Glutamatergic neuron (in vitro differentiated cells): ENCODE results near the gene CCND1. TPM values are rescaled to one million over a fixed set of nuclear protein-coding genes. Genes with fewer than 3 reads are reported as not detected.

Experiments
- DNase-seq: peaks from one replicate; pipeline ENCODE4 v3.0.0; 2022
- H3K27ac Mint-ChIP-seq: one replicate; pipeline ENCODE4 v1.8.0; 2020; ENCODE audit warnings: mild to moderate bottlenecking, mixed read lengths, inconsistent platforms; ENCODE audit not compliant: unreplicated experiment
- H3K27me3 Mint-ChIP-seq: one replicate; pipeline ENCODE4 v1.8.0; 2020; ENCODE audit warnings: mild to moderate bottlenecking, moderate library complexity, mixed read lengths, inconsistent platforms; ENCODE audit not compliant: unreplicated experiment
- H3K36me3 Mint-ChIP-seq: one replicate; pipeline ENCODE4 v1.8.0; 2020; ENCODE audit warnings: mild to moderate bottlenecking, mixed read lengths, inconsistent platforms; ENCODE audit not compliant: unreplicated experiment
- H3K4me1 Mint-ChIP-seq: one replicate; pipeline ENCODE4 v1.8.0; 2020; ENCODE audit warnings: mild to moderate bottlenecking, low read depth, mixed read lengths, inconsistent platforms; ENCODE audit not compliant: unreplicated experiment
- H3K4me3 Mint-ChIP-seq: one replicate; pipeline ENCODE4 v1.8.0; 2020; ENCODE audit warnings: mild to moderate bottlenecking, mixed read lengths, inconsistent platforms; ENCODE audit not compliant: unreplicated experiment
- H3K9me3 Mint-ChIP-seq: one replicate; pipeline ENCODE4 v1.8.0; 2020; ENCODE audit warnings: mild to moderate bottlenecking, moderate library complexity, mixed read lengths, inconsistent platforms; ENCODE audit not compliant: unreplicated experiment
- total RNA-seq: library from RNA; stranded (reverse); fragmentation: NEBNext Ultra II Directional; extraction: Animal tissue kit (Norgen Biotek cat#: 25700); gene quantifications from one replicate; pipeline ENCODE4 v1.2.1, GENCODE V29; 2021; ENCODE audit not compliant: unreplicated experiment
- TF ChIP-seq, protein P1 (sequence below): fragments of 200-600 bp; sonication (generic); IDR thresholded peaks from one replicate; pipeline ENCODE4 v1.5.0; 2021; ENCODE audit not compliant: partially characterized antibody, unreplicated experiment

The CCND1 gene
- total RNA-seq, 1 donor from 2014 or later = 36.1 TPM

DNA sequence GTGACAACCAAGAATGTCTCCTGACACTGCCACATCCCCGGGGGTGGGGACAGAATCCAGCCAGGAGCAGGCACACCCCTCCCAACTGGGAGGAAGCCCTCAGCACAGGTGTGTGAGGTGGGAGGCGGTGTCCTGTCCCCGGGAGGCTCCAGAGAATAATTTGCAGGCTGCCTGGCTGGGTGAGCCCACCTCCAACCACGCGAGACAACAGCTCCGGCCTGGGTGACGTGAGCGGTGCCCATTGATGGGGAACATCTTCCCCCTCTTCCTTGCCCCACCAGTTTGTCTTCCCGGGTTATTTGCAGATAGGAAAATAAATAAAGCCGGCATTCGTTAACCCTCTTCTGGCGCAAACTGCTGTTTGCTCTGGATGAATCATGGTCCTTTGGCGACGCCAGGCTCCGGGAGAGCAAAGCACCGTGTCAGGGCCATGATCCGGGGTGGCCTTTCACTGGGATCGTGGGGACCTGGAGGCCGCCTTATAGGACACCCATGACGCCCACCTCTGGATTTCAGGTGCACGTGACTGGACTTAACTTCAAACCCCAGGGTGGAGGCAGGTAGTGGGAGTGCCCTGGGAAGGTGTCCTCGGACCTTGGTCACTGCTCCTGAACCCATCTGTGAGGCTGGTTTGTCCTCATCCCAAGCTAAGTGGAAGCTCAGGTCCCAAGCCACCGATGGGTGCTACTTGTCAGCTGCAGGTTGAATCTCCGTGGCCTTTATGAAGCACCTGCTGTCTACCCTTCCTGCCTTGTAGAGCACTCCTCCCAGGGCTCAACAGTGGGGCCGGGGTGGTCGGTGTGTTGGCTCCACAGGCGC is 13.9 kb downstream of the CCND1 start:
- no peaks in the 10 kb centered on the region for H3K36me3 Mint-ChIP-seq
- peaks cover 9% of the 10 kb centered on the region for H3K27me3 Mint-ChIP-seq
- no peak overlapping the region for H3K27ac Mint-ChIP-seq
- TF ChIP-seq, protein P1, sequence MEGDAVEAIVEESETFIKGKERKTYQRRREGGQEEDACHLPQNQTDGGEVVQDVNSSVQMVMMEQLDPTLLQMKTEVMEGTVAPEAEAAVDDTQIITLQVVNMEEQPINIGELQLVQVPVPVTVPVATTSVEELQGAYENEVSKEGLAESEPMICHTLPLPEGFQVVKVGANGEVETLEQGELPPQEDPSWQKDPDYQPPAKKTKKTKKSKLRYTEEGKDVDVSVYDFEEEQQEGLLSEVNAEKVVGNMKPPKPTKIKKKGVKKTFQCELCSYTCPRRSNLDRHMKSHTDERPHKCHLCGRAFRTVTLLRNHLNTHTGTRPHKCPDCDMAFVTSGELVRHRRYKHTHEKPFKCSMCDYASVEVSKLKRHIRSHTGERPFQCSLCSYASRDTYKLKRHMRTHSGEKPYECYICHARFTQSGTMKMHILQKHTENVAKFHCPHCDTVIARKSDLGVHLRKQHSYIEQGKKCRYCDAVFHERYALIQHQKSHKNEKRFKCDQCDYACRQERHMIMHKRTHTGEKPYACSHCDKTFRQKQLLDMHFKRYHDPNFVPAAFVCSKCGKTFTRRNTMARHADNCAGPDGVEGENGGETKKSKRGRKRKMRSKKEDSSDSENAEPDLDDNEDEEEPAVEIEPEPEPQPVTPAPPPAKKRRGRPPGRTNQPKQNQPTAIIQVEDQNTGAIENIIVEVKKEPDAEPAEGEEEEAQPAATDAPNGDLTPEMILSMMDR = no peak
- no peak overlapping the region for H3K4me3 Mint-ChIP-seq
- peaks cover 2% of the 10 kb centered on the region for H3K4me1 Mint-ChIP-seq
- no peak for DNase-seq
- H3K9me3 Mint-ChIP-seq = peaks cover 2% of the 10 kb centered on the region

DNA sequence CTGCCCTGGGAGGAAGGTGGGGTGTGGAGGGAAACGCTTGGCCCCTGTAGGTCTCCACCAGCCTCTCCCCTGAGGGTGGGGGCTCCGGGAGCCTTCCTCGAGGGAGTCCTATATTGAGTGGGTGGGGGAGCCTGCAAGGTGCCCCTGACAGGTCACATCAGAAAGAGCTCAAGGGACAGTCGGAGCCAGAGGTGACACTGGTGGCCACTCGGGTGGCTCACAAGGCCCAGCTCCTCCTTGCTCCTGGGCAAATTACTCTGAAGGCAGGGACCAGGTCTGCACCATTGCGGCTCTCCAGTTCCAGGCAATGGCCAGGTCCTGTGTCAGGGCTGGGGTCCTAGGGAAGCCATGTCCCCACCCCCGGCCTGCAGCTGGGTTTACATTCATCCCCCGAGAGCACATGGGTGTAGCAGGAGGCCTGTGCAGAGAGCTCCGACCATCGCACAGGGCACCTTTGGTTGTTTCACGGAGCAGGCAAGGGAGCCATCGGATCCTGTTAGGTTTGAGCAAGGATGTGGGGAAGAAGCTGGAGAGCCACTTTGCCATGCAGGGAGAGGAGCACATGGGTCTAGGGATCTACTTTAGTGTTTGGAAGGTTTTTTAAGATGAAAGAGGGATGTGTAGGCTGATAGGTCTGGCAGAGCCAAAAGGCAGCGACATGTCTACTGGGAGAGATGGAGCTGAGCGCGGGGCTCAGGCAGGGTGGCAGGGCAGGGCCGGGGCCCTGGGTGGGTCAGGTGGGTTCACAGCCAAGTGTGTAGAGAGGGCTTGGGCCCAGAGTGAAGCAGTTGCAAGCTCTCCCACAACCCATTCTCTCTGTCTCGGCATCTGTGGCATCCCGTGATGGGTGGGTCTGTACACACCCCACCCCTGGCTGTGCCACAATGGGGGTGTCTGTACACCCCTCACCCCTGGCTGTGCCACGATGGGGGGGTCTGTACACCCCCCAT is 14.8 kb downstream of the CCND1 start:
- Mint-ChIP-seq H3K9me3 (peaks cover 2% of the 10 kb centered on the region), H3K27ac (no peak overlapping the region), H3K4me1 (peaks cover 2% of the 10 kb centered on the region), H3K36me3 (no peaks in the 10 kb centered on the region), H3K4me3 (no peak overlapping the region), H3K27me3 (peaks cover 9% of the 10 kb centered on the region)
- TF ChIP-seq, protein P1 = no peak
- DNase-seq = no peak

DNA sequence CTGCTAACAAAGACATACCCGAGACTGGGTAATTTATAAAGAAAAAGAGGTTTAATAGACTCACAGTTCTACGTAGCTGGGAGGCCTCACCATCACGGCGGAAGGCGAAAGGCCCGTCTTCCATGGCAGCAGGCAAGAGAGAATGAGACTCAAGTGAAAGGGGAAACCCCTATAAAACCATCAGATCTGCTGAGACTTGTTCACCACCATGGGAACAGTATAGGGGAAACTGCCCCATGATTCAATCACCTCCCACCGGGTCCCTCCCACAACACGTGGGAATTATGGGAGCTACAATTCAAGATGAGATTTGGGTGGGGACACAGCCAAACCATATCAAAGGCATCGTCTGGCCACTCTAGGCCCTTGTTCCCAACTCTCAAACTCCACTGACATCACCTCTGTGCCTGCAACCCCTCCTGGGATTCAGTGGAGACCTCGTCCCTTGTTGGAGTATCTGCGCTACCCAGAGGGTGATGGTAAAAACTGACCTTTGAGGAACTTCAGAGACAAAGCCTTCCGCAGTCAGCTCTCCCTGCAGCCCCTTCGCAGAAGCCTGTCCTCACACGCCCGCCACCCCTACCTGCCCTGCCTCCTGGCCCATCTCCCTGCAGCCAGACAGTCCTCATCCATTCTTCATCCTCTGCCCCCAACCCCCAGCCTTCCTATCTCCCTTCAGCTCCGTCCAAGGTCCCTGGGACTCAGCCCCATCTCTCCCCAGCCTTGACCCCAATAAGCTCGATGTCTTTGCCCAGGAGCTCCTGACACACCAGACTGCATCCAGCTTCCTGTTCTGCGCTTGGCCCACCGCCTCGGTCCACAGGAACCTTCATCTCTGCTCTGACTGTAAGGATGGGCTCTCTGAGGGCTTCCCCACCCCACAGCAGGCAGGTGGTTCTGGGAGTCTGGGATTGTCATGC is 15.8 kb downstream of the CCND1 start:
- peaks cover 9% of the 10 kb centered on the region for H3K27me3 Mint-ChIP-seq
- TF ChIP-seq, protein P1 = no peak
- H3K4me3 Mint-ChIP-seq = no peak overlapping the region
- peaks cover 2% of the 10 kb centered on the region for H3K9me3 Mint-ChIP-seq
- H3K36me3 Mint-ChIP-seq = no peaks in the 10 kb centered on the region
- H3K4me1 Mint-ChIP-seq = peaks cover 2% of the 10 kb centered on the region
- no peak for DNase-seq
- H3K27ac Mint-ChIP-seq = no peak overlapping the region

DNA sequence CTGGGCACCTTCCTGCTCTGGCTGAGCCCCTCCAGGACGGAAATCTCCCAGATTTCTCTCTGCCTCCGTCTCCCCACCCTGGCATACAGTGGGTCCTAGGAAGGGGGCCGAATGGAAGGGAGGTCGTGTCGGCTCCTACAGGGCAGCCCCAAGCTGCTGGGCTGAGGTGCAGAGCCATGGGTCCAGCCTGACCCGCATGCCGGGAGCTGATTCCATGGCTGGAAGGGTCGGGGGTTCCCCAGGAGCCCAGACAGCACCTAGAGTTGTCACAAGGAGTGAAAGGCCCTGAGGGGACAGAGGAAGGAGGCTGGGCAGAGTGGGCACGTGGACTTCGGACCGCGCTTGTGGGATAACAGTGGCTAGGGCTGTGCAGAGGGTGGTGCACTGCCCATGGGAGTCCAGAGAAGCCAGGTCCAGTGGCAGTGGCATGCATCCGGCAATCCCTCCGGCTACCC is 16.5 kb downstream of the CCND1 start:
- peaks cover 7% of the 10 kb centered on the region for H3K27me3 Mint-ChIP-seq
- DNase-seq = no peak
- TF ChIP-seq, protein P1 = no peak
- no peaks in the 10 kb centered on the region for H3K36me3 Mint-ChIP-seq
- H3K27ac Mint-ChIP-seq = no peak overlapping the region
- H3K4me1 Mint-ChIP-seq = peaks cover 2% of the 10 kb centered on the region
- H3K9me3 Mint-ChIP-seq = peaks cover 2% of the 10 kb centered on the region
- no peak overlapping the region for H3K4me3 Mint-ChIP-seq
